NCI-H1694 (cell line): ENCODE results near the gene PPM1A.

ENCODE experiments used
- DNase-seq: peaks from one replicate; lab custom pipeline; 2025; lab: John Stamatoyannopoulos, UW

Gene PPM1A

GRCh38 chr14:60226298-60226697 lies 22.7 kb upstream of the PPM1A start:
- no peak for DNase-seq

- no peak for DNase-seq
These were observed 21.7 kb upstream of the PPM1A start for GRCh38 chr14:60227291-60227690.

GRCh38 chr14:60229614-60230013 lies 19.4 kb upstream of the PPM1A start:
- no peak for DNase-seq

- DNase-seq: no peak
These were observed 16.8 kb upstream of the PPM1A start for GRCh38 chr14:60232185-60232584.

DNA sequence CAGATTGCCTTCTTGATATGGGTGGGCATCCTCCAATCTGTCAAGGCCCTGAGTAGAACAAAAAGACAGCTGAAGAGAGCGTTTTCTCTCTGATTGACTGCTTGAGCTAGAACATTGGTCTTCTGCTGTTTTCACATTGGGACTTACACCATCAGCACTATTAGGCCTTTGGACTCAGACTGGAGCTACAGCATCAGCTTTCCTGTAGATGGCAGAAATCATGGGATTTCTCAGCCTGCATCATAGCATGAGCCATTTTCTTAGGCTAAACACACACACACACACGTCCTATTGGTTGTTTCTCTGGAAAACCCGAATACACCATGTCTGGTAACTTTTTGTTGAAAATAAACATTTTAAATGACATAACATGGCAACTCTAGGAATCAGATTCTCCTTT lies 15.8 kb upstream of the PPM1A start:
- no peak for DNase-seq

- DNase-seq: no peak
These were observed 15.1 kb upstream of the PPM1A start for GRCh38 chr14:60233891-60234290.

DNA sequence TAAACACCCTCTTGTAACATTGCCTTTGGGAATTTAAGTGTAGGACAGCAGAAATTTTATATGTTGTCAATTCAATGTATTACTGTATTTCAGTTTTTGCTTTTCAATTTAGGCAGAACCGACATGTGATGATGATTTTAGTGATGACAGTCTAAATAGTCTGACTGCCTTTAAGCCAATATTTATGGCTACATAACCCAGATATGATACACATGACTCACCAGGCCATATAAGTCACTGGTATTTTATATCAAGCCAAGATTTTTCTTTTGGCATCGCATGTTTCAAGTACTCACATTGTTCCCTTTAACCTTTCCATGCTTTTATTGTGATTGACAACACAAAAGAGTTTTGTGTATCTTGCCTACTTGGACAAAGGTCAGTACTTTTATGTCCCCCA lies 13.6 kb upstream of the PPM1A start:
- DNase-seq: no peak

DNA sequence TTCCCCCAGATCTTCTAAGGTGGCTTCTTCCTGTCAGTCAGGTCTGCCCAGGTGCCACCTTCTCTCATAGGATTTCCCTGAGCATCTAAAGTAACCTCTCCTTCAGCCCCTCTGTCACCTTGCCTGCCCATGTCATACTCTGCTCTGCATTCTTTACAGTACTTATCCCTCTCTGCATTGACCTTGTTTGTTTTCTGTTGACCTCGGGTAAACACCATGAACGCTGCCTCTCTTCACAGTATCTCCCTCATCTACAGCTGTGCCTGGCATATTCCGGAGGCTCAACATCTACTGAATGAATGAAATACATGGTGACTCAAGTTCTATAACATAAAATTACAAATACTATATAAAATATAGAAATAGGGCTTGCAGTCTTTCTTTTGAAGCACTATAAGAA lies 10.1 kb upstream of the PPM1A start:
- no peak for DNase-seq

DNA sequence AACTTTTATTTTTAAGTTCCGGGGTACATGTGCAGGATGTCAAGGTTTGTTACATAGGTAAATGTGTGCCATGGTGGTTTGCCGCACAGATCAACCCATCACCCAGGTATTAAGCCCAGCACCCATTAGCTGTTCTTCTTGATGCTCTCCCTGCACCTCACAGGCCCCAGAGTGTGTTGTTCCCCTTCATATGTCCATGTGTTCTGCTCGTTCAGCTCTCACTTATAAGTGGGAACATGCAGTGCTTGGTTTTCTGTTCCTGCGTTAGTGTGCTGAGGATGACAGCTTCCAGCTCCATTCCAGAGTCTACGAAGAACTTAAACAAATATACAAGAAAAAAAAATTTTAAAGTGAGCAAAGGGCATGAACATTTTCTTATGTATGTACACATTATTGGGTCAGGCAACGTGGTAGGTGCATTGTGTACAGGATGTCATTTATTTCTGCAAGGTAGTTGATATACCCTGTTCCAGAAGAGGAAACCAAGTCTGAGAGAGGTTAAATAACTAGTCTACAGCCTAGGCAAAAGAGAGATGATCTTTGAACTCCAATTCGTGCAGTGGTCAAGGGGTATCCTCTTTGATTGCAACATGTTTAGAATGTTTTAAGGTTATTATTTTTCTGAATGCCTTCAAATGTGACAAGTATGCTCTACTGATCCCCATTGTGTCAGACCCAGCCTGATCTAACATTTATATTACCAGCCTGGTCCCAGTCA lies 8.7 kb upstream of the PPM1A start:
- no peak for DNase-seq

DNA sequence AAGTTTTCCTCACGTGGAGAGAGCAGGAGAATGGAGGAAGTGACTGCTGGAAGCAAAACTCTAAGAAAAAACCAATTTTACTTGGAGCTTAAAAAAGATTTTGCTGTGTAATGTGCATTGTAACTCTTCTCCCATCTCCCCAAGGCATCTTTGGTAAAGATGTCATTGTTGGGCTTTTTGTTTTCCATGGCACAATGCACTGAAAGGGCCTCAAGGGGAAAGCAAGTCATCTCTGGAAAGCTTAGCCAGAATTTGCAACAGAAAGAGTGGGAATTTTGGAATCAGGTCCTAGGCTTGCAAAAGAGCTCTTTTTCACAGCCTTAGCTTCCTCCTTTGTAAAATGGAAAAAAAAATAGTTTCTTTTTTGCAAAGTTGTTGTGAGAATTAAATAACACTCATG lies 7.9 kb upstream of the PPM1A start:
- no peak for DNase-seq

- no peak for DNase-seq
These were observed 6.6 kb upstream of the PPM1A start for GRCh38 chr14:60242429-60242828.

GRCh38 chr14:60245380-60246177 lies 3.4 kb upstream of the PPM1A start:
- no peak for DNase-seq

GRCh38 chr14:60247994-60248696 lies 876 bp upstream of the PPM1A start:
- DNase-seq: peak; percentile 96

GRCh38 chr14:60249321-60250256 lies 568 bp downstream of the PPM1A start:
- DNase-seq: peak; percentile 38

- DNase-seq: no peak
These were observed 1.4 kb downstream of the PPM1A start for GRCh38 chr14:60250257-60251035.

- no peak for DNase-seq
These were observed 2.9 kb downstream of the PPM1A start for GRCh38 chr14:60251877-60252276.

- no peak for DNase-seq
These were observed 3.6 kb downstream of the PPM1A start for GRCh38 chr14:60252630-60253029.

- DNase-seq: no peak
These were observed 4.6 kb downstream of the PPM1A start for GRCh38 chr14:60253649-60254048.

GRCh38 chr14:60254176-60254575 lies 5.2 kb downstream of the PPM1A start:
- no peak for DNase-seq

DNA sequence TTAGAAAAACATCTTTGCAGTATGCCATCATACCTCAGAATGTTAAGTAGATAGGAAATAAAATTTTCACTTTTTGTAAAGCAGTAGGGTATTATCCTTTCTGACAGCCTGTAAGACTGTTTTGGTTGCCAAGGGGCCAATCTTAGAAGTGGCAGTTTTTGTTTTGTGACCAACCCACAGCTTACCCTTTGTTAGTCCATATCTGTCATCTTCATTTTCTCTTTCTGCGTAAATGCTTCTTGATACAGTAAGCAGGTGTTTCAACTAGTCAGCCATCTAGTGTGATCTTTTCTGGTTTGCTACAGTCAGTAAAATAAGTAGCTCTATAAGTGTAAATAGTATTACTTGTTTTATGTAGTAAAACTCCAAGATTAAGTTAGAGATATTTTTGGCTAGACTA lies 8.8 kb downstream of the PPM1A start:
- no peak for DNase-seq

GRCh38 chr14:60265163-60265562 lies 16.1 kb downstream of the PPM1A start:
- DNase-seq: no peak
